K562 (cell line): ENCODE measurements around the gene TMEM63A. TPM values are rescaled to one million over a fixed set of nuclear protein-coding genes. Genes with fewer than 3 reads are reported as not detected.

Source experiments
- BRD4 ChIP-seq: fragments of 200-600 bp; sonication (generic); IDR thresholded peaks from 2 replicates; pipeline ENCODE4 v1.6.1; 2017; ENCODE audit warnings: inconsistent platforms
- DMBX1 ChIP-seq: fragments of 250-450 bp; sonication (Bioruptor Pico); IDR thresholded peaks from 2 replicates; pipeline ENCODE4 v1.8.0; 2022; ENCODE audit warnings: inconsistent platforms, mild to moderate bottlenecking, moderate library complexity, borderline replicate concordance
- HMBOX1 ChIP-seq: sonication (generic); IDR thresholded peaks from 2 replicates; pipeline ENCODE4 v1.6.1; 2016
- KLF16 ChIP-seq: IDR thresholded peaks from 2 replicates; pipeline ENCODE4 v1.6.1; 2016; ENCODE audit warnings: antibody characterized with exemption
- MEF2A ChIP-seq: IDR thresholded peaks from 2 replicates; pipeline ENCODE4 v1.6.1; 2011; ENCODE audit warnings: low read depth, mild to moderate bottlenecking, low read length, moderate library complexity; ENCODE audit not compliant: control insufficient read depth
- RBFOX2 ChIP-seq: fragments of 200-400 bp; formaldehyde crosslinking; IDR thresholded peaks from 2 replicates; pipeline ENCODE4 v1.6.1; 2017; ENCODE audit warnings: low read depth, mild to moderate bottlenecking, low read length, moderate library complexity
- SIN3A ChIP-seq, 2 experiments: fragments of 150-350 bp in 1 of 2; IDR thresholded peaks; 2 replicates each; pipeline ENCODE4 v1.6.1; 2011 to 2016; ENCODE audit warnings: borderline replicate concordance in 2 of 2, low read depth in 2 of 2, low read length in 2 of 2, mild to moderate bottlenecking in 2 of 2, moderate library complexity in 2 of 2; ENCODE audit not compliant: control insufficient read depth in 1 of 2
- ZFP36 ChIP-seq: fragments of 150-350 bp; IDR thresholded peaks from 2 replicates; pipeline ENCODE4 v1.6.1; 2018; ENCODE audit warnings: low read length, low read depth; ENCODE audit not compliant: partially characterized antibody
- polyA plus RNA-seq, 8 experiments: library from polyadenylated mRNA; depleted of rRNA in 4 of 8; stranded (reverse) in 5 of 8; unstranded in 3 of 8; fragments of >200 nt; fragmentation: Nextera tagmentation in 2 of 8; fragmentation: Illumina TruSeq in 1 of 8; extraction: Ambion mirVana in 2 of 8; extraction: Trizol in 1 of 8; gene quantifications; 2 replicates each; pipeline versions ENCODE4 v1.2.1 to v1.2.3, GENCODE V29; 2011 to 2014; ENCODE audit warnings: inconsistent platforms in 1 of 8, missing spikeins in 1 of 8
- total RNA-seq, 7 experiments: library from RNA; depleted of rRNA in 6 of 7; stranded (reverse); fragments of >200 nt in 6 of 7; fragmentation: Illumina TruSeq in 2 of 7; extraction: Trizol in 2 of 7; gene quantifications; 2 replicates each; pipeline versions ENCODE4 v1.2.1 to v1.2.3, GENCODE V29; 2011 to 2021; ENCODE audit warnings: low replicate concordance in 1 of 7
- TF ChIP-seq, protein P1 (sequence below), 2 experiments: fragments of 450-650 bp in 1 of 2; sonication (generic) in 1 of 2; formaldehyde crosslinking; conservative IDR thresholded peaks; 2 replicates each; pipeline versions ENCODE4 v1.4.0 to v1.8.1; 2020 to 2022; ENCODE audit warnings: mild to moderate bottlenecking in 1 of 2, missing genetic modification reagents in 1 of 2
- TF ChIP-seq, protein P2 (sequence below), 2 experiments: fragments of 450-650 bp; IDR thresholded peaks; 2 replicates each; pipeline ENCODE4 v1.6.1; 2016; ENCODE audit warnings: mild to moderate bottlenecking in 2 of 2, borderline replicate concordance in 1 of 2, low read depth in 1 of 2, moderate library complexity in 1 of 2
- TF ChIP-seq, protein P3 (sequence below): fragments of 250-450 bp; sonication (Bioruptor Pico); IDR thresholded peaks from 2 replicates; pipeline ENCODE4 v1.4.0; 2020; ENCODE audit warnings: mild to moderate bottlenecking, moderate library complexity

The TMEM63A gene
- total and polyA plus RNA-seq, 9 of the 15 experiments (the other 6 are each of a cell fraction or from before 2014, with no cell fraction given): 2.0 to 54.6 (median 17.5) TPM

DNA sequence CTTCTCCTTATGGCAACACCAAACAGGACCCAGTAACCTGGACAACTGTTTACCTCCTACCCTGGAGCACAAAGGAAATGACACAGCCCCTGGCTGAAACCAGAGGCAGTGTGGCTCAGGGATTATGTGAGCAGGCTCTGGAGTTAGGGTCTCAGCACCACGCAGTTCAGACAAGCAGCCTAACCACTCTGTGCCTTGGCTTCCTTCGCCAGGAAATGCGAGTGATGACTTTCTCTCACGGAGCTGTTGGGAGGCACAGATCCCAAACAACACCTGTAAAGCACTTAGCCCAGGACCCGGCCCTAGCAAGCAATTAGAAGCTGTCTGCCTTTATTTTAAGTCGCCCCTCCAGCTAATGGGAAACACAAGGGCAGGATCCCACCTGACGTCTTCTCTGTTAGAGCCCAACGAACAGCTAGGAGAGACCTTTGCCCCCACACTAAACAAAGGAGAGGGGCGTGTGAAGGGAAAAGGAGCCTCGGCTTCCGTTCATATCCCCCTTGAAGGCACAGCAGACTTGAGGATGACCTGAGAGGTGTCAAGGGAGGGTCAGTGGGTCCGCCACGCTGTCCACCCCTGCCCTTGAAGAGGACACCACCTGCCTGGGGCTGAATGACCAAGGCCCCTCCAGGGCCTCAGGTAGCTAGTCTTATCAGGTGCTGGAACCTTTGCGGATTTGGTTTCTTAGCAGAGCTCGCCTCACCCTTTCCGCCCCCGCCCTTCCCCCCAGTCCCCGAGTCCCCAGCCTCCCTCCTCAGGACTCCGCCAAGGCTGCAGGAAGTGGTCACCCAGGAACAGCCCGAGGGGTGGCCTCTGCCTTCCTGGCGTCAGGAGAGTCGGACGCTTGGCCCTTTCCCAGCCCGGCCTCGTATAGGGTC lies 860 bp downstream of the TMEM63A start (continued):
- peak; percentile 25; the same call in 1 of the 2 replicates for TF ChIP-seq HMBOX1
- no peak for TF ChIP-seq KLF16
- no peak for TF ChIP-seq ZFP36
- no peak for TF ChIP-seq RBFOX2
- TF ChIP-seq, protein P1, sequence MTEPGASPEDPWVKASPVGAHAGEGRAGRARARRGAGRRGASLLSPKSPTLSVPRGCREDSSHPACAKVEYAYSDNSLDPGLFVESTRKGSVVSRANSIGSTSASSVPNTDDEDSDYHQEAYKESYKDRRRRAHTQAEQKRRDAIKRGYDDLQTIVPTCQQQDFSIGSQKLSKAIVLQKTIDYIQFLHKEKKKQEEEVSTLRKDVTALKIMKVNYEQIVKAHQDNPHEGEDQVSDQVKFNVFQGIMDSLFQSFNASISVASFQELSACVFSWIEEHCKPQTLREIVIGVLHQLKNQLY (CRISPR knock-in tag; conservative IDR thresholded peaks at IDR 0.05): no peak
- TF ChIP-seq, protein P2, sequence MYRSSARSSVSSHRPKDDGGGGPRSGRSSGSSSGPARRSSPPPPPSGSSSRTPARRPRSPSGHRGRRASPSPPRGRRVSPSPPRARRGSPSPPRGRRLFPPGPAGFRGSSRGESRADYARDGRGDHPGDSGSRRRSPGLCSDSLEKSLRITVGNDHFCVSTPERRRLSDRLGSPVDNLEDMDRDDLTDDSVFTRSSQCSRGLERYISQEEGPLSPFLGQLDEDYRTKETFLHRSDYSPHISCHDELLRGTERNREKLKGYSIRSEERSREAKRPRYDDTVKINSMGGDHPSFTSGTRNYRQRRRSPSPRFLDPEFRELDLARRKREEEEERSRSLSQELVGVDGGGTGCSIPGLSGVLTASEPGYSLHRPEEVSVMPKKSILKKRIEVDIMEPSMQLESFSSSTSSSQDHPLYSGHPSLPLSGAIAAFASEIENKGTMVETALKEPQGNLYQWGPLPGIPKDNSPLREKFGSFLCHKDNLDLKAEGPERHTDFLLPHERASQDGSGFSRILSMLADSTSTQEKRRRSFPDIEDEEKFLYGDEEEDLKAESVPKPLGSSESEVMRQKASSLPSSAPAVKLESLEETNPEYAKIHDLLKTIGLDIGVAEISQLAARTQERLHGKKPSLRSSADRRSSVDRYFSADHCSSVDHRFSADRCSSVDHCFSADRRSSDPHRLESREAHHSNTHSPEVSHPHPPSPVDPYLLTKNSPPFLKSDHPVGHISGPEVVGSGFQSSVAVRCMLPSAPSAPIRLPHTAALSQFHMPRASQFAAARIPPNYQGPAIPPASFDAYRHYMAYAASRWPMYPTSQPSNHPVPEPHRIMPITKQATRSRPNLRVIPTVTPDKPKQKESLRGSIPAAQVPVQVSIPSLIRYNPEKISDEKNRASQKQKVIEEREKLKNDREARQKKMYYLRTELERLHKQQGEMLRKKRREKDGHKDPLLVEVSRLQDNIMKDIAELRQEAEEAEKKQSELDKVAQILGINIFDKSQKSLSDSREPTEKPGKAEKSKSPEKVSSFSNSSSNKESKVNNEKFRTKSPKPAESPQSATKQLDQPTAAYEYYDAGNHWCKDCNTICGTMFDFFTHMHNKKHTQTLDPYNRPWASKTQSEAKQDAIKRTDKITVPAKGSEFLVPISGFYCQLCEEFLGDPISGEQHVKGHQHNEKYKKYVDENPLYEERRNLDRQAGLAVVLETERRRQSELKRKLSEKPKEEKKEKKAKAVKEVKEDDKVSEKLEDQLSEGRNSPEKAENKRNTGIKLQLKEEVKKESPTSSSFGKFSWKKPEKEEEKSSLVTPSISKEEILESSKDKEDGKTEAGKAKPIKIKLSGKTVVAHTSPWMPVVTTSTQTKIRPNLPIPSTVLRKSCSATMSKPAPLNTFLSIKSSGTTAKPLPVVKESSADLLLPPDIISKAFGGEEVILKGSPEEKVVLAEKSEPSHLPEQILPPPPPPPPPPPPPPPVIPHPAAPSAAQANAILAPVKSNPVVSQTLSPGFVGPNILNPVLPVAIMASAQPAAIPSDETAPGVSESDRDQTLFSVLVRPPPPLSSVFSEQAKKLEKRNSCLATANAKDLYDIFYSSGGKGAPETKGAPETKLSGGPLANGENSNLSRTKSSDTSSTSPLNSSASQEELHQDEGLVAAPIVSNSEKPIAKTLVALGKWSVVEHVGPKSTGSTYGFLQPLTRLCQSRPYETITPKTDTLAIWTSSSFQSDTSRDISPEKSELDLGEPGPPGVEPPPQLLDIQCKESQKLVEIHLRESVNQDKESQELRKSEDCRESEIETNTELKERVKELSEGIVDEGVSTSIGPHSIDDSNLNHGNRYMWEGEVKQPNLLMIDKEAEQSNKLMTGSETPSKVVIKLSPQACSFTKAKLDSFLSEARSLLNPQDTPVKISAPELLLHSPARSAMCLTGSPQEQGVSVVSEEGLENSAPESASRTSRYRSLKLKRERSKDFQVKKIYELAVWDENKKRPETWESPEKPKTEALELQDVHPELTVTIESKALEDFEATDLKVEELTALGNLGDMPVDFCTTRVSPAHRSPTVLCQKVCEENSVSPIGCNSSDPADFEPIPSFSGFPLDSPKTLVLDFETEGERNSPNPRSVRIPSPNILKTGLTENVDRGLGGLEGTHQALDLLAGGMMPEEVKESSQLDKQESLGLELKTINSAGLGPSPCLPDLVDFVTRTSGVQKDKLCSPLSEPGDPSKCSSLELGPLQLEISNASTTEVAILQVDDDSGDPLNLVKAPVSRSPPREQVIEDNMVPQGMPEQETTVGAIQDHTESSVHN (IDR thresholded peaks at IDR 0.05; ENCODE audit: borderline replicate concordance in 1 of 2, low read depth in 1 of 2): no peak
- 0 out of 2 replicates have a peak, but pooled peaks have one; percentile 52 for TF ChIP-seq BRD4
- TF ChIP-seq SIN3A (IDR thresholded peaks at IDR 0.05; ENCODE audit: borderline replicate concordance in 2 of 2, control insufficient read depth in 1 of 2, low read depth in 2 of 2, low read length in 2 of 2): no peak; a peak in 1 of 4 replicates
- no peak for TF ChIP-seq MEF2A
- no peak; the same call in 1 of the 2 replicates for TF ChIP-seq DMBX1 (CRISPR knock-in tag)
- TF ChIP-seq, protein P3, sequence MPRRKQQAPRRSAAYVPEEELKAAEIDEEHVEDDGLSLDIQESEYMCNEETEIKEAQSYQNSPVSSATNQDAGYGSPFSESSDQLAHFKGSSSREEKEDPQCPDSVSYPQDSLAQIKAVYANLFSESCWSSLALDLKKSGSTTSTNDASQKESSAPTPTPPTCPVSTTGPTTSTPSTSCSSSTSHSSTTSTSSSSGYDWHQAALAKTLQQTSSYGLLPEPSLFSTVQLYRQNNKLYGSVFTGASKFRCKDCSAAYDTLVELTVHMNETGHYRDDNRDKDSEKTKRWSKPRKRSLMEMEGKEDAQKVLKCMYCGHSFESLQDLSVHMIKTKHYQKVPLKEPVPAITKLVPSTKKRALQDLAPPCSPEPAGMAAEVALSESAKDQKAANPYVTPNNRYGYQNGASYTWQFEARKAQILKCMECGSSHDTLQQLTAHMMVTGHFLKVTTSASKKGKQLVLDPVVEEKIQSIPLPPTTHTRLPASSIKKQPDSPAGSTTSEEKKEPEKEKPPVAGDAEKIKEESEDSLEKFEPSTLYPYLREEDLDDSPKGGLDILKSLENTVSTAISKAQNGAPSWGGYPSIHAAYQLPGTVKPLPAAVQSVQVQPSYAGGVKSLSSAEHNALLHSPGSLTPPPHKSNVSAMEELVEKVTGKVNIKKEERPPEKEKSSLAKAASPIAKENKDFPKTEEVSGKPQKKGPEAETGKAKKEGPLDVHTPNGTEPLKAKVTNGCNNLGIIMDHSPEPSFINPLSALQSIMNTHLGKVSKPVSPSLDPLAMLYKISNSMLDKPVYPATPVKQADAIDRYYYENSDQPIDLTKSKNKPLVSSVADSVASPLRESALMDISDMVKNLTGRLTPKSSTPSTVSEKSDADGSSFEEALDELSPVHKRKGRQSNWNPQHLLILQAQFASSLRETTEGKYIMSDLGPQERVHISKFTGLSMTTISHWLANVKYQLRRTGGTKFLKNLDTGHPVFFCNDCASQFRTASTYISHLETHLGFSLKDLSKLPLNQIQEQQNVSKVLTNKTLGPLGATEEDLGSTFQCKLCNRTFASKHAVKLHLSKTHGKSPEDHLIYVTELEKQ (CRISPR knock-in tag): no peak; the same call in 1 of the 2 replicates
